GM23338 (cell line): Measurements from ENCODE around the gene RAC3.

Source experiments
- CREB1 ChIP-seq: fragments of 250-450 bp; sonication (Bioruptor Pico); IDR thresholded peaks from 2 replicates; pipeline ENCODE4 v1.5.0; 2020; ENCODE audit warnings: low read depth, mild to moderate bottlenecking, moderate library complexity
- CTCF ChIP-seq, 2 experiments: fragments of 200-600 bp in 1 of 2; sonication (generic) in 1 of 2; conservative IDR thresholded peaks; 2 replicates each; pipeline versions ENCODE4 v1.5.1 to v1.6.1; 2016 to 2017; ENCODE audit warnings: antibody characterized with exemption in 2 of 2, low read depth in 2 of 2, mild to moderate bottlenecking in 2 of 2, moderate library complexity in 1 of 2
- EZH2 ChIP-seq: fragments of 200-600 bp; sonication (generic); IDR thresholded peaks from one replicate; pipeline ENCODE4 v1.8.0; 2017; ENCODE audit warnings: antibody characterized with exemption, mild to moderate bottlenecking, low read depth; ENCODE audit not compliant: unreplicated experiment
- EZH2phosphoT487 ChIP-seq: fragments of 200-600 bp; sonication (generic); IDR thresholded peaks from one replicate; pipeline ENCODE4 v1.8.1; 2018; ENCODE audit warnings: antibody characterized with exemption; ENCODE audit not compliant: unreplicated experiment
- JUNB ChIP-seq: IDR thresholded peaks from one replicate; pipeline ENCODE4 v1.6.1; 2016; ENCODE audit warnings: antibody characterized with exemption; ENCODE audit not compliant: unreplicated experiment
- NANOG ChIP-seq: IDR thresholded peaks from 2 replicates; pipeline ENCODE4 v1.6.1; 2016; ENCODE audit warnings: antibody characterized with exemption, borderline replicate concordance
- POLR2AphosphoS5 ChIP-seq: IDR thresholded peaks from 2 replicates; pipeline ENCODE4 v1.6.1; 2016; ENCODE audit warnings: antibody characterized with exemption, low read depth
- STAT1 ChIP-seq: IDR thresholded peaks from one replicate; pipeline ENCODE4 v1.6.1; 2016; ENCODE audit warnings: antibody characterized with exemption; ENCODE audit not compliant: unreplicated experiment
- ZNF114 ChIP-seq: fragments of 250-450 bp; sonication (Bioruptor Pico); IDR thresholded peaks from 2 replicates; pipeline ENCODE4 v1.5.0; 2020; ENCODE audit warnings: mild to moderate bottlenecking, moderate library complexity
- ZNF331 ChIP-seq: fragments of 250-450 bp; sonication (Bioruptor Pico); IDR thresholded peaks from 2 replicates; pipeline ENCODE4 v1.5.0; 2020; ENCODE audit warnings: low read depth, mild to moderate bottlenecking, moderate library complexity
- ZNF462 ChIP-seq: fragments of 250-450 bp; sonication (Bioruptor Pico); IDR thresholded peaks from 2 replicates; pipeline ENCODE4 v1.5.0; 2020; ENCODE audit warnings: mild to moderate bottlenecking, moderate library complexity
- TF ChIP-seq, protein P1 (sequence below): IDR thresholded peaks from one replicate; pipeline ENCODE4 v1.6.1; 2018; ENCODE audit warnings: antibody characterized with exemption; ENCODE audit not compliant: unreplicated experiment
- TF ChIP-seq, protein P2 (sequence below): IDR thresholded peaks from 2 replicates; pipeline ENCODE4 v1.6.1; 2016; ENCODE audit warnings: antibody characterized with exemption

- TF ChIP-seq CTCF (conservative IDR thresholded peaks at IDR 0.05; ENCODE audit: low read depth in 2 of 2) (no peak), POLR2AphosphoS5 (no peak), ZNF114 (CRISPR knock-in tag) (no peak), EZH2 (no peak), CREB1 (CRISPR knock-in tag) (no peak), EZH2phosphoT487 (no peak), ZNF331 (no peak), JUNB (no peak), ZNF462 (CRISPR knock-in tag) (no peak), NANOG (no peak), STAT1 (no peak)
- TF ChIP-seq, protein P1, sequence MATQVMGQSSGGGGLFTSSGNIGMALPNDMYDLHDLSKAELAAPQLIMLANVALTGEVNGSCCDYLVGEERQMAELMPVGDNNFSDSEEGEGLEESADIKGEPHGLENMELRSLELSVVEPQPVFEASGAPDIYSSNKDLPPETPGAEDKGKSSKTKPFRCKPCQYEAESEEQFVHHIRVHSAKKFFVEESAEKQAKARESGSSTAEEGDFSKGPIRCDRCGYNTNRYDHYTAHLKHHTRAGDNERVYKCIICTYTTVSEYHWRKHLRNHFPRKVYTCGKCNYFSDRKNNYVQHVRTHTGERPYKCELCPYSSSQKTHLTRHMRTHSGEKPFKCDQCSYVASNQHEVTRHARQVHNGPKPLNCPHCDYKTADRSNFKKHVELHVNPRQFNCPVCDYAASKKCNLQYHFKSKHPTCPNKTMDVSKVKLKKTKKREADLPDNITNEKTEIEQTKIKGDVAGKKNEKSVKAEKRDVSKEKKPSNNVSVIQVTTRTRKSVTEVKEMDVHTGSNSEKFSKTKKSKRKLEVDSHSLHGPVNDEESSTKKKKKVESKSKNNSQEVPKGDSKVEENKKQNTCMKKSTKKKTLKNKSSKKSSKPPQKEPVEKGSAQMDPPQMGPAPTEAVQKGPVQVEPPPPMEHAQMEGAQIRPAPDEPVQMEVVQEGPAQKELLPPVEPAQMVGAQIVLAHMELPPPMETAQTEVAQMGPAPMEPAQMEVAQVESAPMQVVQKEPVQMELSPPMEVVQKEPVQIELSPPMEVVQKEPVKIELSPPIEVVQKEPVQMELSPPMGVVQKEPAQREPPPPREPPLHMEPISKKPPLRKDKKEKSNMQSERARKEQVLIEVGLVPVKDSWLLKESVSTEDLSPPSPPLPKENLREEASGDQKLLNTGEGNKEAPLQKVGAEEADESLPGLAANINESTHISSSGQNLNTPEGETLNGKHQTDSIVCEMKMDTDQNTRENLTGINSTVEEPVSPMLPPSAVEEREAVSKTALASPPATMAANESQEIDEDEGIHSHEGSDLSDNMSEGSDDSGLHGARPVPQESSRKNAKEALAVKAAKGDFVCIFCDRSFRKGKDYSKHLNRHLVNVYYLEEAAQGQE = no peak
- TF ChIP-seq, protein P2, sequence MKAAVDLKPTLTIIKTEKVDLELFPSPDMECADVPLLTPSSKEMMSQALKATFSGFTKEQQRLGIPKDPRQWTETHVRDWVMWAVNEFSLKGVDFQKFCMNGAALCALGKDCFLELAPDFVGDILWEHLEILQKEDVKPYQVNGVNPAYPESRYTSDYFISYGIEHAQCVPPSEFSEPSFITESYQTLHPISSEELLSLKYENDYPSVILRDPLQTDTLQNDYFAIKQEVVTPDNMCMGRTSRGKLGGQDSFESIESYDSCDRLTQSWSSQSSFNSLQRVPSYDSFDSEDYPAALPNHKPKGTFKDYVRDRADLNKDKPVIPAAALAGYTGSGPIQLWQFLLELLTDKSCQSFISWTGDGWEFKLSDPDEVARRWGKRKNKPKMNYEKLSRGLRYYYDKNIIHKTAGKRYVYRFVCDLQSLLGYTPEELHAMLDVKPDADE = no peak
These were observed 10.8 kb upstream of the RAC3 start for GRCh38 chr17:82020572-82021106.
